IPS DF 4.7 (cell line): ENCODE measurements around the gene SLC25A40.
"Not testable (repeated sequence)": the region's sequence is repeated elsewhere in the genome, so short reads cannot be mapped to it uniquely, and the experiment has no call there.

ENCODE experiments used
- DNase-seq: peaks from one replicate; pipeline ENCODE4 v3.0.0-alpha.2; 2013; ENCODE audit warnings: low spot score; ENCODE audit errors: extremely low read depth

The SLC25A40 gene

GRCh38 chr7:87872346-87872745 is 3.8 kb downstream of the SLC25A40 start:
- DNase-seq, result no peak

GRCh38 chr7:87870471-87870870 is 5.7 kb downstream of the SLC25A40 start:
- no peak for DNase-seq

GRCh38 chr7:87866533-87866932 is 9.6 kb downstream of the SLC25A40 start:
- not testable (repeated sequence) for DNase-seq

GRCh38 chr7:87866089-87866488 is 10.1 kb downstream of the SLC25A40 start:
- no peak for DNase-seq

- no peak for DNase-seq
Measured at GRCh38 chr7:87858417-87859100, 17.6 kb downstream of the SLC25A40 start.

- no peak for DNase-seq
Measured at GRCh38 chr7:87853237-87853864, 22.8 kb downstream of the SLC25A40 start.

GRCh38 chr7:87852306-87852705 is 23.9 kb downstream of the SLC25A40 start:
- no peak for DNase-seq

GRCh38 chr7:87850836-87851593 is 25.1 kb downstream of the SLC25A40 start:
- no peak for DNase-seq

- DNase-seq, result no peak
Measured at GRCh38 chr7:87837597-87837996, 38.6 kb downstream of the SLC25A40 start.

- no peak for DNase-seq
Measured at GRCh38 chr7:87833130-87833529, 43.0 kb downstream of the SLC25A40 start.

GRCh38 chr7:87831097-87831496 is 45.1 kb downstream of the SLC25A40 start:
- DNase-seq, result no peak

GRCh38 chr7:87828383-87828782 is 47.8 kb downstream of the SLC25A40 start:
- not testable (repeated sequence) for DNase-seq

GRCh38 chr7:87825369-87825768 is 50.8 kb downstream of the SLC25A40 start:
- DNase-seq, result not testable (repeated sequence)

GRCh38 chr7:87822056-87822455 is 54.1 kb downstream of the SLC25A40 start:
- not testable (repeated sequence) for DNase-seq

- no peak for DNase-seq
Measured at GRCh38 chr7:87818336-87818735, 57.8 kb downstream of the SLC25A40 start.

- DNase-seq, result no peak
Measured at GRCh38 chr7:87816389-87816788, 59.8 kb downstream of the SLC25A40 start.

- no peak for DNase-seq
Measured at GRCh38 chr7:87810726-87811125, 65.4 kb downstream of the SLC25A40 start.

GRCh38 chr7:87810130-87810529 is 66.0 kb downstream of the SLC25A40 start:
- peak; percentile 7 for DNase-seq

- no peak for DNase-seq
Measured at GRCh38 chr7:87806150-87806549, 70.0 kb downstream of the SLC25A40 start.

- peak; percentile 44 for DNase-seq
Measured at GRCh38 chr7:87797798-87798403, 78.3 kb downstream of the SLC25A40 start.

GRCh38 chr7:87797395-87797794 is 78.8 kb downstream of the SLC25A40 start:
- DNase-seq, result no peak
